ENCODE measurements around the gene SPATA19.
A peak's percentile ranks its signal among the peaks of the same experiment; 100 is the strongest.

Gene SPATA19

DNA sequence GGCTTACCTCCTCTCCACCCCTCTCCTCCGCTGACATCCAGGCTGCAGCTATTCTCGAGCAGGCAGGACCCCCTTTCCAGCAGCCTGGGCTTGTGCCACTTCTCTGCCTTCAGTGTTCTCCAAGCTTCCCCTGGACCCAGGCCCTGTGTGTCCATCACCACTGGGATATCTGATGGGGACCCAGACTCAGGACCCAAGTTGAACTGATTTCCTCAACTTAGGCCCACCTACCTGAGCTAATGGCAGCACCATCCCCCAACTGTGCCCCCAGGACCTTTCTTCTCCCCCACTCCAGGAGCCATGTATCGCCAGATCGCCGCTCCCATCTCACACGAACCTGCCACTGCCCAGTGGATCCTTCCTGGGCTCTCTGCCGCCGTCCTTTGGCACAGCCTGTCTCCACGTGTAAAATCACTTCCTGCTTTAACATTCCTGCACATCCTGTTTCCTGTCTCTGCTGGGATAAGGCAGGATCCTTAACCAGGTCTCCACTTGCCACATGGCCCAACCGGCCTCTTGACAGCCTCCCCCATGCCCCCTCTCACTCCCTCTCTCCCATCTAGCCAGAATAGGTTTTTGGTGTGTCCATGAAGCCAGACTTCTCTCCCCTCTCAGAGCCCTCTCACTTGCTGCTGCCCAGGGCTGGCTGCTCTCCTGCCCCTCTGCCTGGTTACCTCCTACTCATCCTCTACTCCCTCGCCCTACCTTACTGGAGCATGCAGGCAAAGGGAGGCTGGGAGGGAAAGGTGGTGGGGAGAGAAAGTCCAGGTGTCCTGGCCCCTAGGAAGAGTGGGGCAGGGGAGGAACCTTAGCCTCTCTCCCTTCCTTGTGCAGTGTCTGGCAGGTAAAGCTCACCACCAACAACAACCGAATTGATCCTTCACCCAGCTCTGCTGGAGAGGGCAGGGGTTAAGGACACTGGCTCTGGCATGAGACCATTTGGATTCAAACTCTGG lies 9.4 kb downstream of the SPATA19 start:
- H3K27ac ChIP-seq: no peak overlapping the region
- TF ChIP-seq, protein P1, sequence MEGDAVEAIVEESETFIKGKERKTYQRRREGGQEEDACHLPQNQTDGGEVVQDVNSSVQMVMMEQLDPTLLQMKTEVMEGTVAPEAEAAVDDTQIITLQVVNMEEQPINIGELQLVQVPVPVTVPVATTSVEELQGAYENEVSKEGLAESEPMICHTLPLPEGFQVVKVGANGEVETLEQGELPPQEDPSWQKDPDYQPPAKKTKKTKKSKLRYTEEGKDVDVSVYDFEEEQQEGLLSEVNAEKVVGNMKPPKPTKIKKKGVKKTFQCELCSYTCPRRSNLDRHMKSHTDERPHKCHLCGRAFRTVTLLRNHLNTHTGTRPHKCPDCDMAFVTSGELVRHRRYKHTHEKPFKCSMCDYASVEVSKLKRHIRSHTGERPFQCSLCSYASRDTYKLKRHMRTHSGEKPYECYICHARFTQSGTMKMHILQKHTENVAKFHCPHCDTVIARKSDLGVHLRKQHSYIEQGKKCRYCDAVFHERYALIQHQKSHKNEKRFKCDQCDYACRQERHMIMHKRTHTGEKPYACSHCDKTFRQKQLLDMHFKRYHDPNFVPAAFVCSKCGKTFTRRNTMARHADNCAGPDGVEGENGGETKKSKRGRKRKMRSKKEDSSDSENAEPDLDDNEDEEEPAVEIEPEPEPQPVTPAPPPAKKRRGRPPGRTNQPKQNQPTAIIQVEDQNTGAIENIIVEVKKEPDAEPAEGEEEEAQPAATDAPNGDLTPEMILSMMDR (IDR thresholded peaks at IDR 0.05): peak; percentile 23; the same call in 1 of the 2 replicates
- no peak for TF ChIP-seq ZFX (IDR thresholded peaks at IDR 0.05; ENCODE audit: borderline replicate concordance)

GRCh38 chr11:133834682-133835592 lies 10.4 kb downstream of the SPATA19 start:
- TF ChIP-seq, protein P1 (IDR thresholded peaks at IDR 0.05): peak; percentile 70
- no peak for TF ChIP-seq ZFX (IDR thresholded peaks at IDR 0.05; ENCODE audit: borderline replicate concordance)
- H3K27ac ChIP-seq: no peak overlapping the region

DNA sequence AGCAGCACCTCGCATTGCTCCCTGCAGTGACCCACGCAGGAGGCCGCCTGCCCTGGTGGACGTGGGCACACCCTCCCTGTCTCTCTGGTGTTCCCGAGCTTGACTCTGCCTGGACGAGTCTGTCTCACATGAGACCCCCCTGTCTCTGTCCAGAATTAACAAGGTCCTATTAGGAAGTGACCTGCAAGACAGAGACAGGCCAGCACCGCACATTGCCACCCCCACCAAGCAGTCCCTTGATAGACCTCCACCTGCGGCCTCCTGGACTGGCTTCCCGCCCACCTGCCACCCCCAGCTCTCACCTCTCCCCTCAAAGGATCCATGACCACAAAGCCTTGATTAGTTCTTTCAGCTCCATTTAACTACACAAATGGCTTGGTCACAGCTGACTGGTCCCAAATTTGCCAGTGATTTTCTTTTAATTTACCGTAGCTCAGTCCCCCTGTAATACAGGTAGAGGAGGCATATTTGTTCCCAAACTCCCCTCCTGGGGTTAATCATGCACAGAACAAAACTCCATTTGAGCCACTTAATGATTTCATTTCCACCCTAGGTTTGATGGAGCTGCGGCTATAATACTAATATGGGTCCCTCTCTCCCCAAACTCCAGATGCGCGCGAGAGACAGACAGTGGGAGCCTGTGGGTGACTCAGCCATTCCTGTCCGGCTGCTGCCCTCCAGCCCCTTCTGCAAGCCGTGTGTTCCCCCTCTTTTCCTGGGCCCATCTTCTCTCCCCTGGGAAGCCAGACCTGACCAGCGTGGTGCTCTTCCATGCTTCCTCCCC lies 11.2 kb downstream of the SPATA19 start:
- no peak overlapping the region for H3K27ac ChIP-seq
- TF ChIP-seq ZFX (IDR thresholded peaks at IDR 0.05; ENCODE audit: borderline replicate concordance): no peak
- TF ChIP-seq, protein P1 (IDR thresholded peaks at IDR 0.05): no peak

GRCh38 chr11:133832991-133833897 lies 12.1 kb downstream of the SPATA19 start:
- TF ChIP-seq, protein P1 (IDR thresholded peaks at IDR 0.05): no peak
- TF ChIP-seq ZFX (IDR thresholded peaks at IDR 0.05; ENCODE audit: borderline replicate concordance): no peak
- H3K27ac ChIP-seq: no peak overlapping the region

GRCh38 chr11:133832096-133832990 lies 13.0 kb downstream of the SPATA19 start:
- H3K27ac ChIP-seq: no peak overlapping the region
- no peak for TF ChIP-seq ZFX (IDR thresholded peaks at IDR 0.05; ENCODE audit: borderline replicate concordance)
- TF ChIP-seq, protein P1 (IDR thresholded peaks at IDR 0.05): no peak
